Measurements from ENCODE around the gene ADCY3. TPM values are rescaled to one million over a fixed set of nuclear protein-coding genes. Genes with fewer than 3 reads are reported as not detected.

ADCY3 gene
- total RNA-seq, 3 donors from 2014 or later (not counting 1 experiment from before 2014, with no cell fraction given), result 5.4 to 9.2 (median 7.6) TPM

DNA sequence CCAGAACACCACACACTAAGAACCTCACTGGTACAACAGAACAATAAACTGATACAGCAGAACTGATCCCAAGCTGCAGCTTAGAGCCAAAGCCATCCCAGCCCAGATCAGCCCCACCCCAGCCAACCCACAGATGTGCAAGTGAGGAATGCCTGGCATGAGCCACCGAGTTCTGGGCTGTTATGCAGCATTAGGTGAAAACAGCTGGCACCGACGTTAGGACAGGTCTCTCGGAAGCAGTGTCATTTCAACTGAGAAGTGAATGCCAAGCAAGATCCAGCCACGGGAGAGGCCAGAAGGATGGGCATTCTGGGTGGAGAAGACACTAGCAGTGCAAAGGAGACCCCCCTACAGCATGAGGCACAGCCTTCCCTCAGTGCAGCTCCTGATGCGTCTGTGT, 38.9 kb downstream of the ADCY3 start:
- TF ChIP-seq, protein P1, sequence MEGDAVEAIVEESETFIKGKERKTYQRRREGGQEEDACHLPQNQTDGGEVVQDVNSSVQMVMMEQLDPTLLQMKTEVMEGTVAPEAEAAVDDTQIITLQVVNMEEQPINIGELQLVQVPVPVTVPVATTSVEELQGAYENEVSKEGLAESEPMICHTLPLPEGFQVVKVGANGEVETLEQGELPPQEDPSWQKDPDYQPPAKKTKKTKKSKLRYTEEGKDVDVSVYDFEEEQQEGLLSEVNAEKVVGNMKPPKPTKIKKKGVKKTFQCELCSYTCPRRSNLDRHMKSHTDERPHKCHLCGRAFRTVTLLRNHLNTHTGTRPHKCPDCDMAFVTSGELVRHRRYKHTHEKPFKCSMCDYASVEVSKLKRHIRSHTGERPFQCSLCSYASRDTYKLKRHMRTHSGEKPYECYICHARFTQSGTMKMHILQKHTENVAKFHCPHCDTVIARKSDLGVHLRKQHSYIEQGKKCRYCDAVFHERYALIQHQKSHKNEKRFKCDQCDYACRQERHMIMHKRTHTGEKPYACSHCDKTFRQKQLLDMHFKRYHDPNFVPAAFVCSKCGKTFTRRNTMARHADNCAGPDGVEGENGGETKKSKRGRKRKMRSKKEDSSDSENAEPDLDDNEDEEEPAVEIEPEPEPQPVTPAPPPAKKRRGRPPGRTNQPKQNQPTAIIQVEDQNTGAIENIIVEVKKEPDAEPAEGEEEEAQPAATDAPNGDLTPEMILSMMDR (IDR thresholded peaks at IDR 0.05), result no peak
- peaks cover 0 to 9% of the 10 kb centered on the region in 2 donors for H3K4me1 Mint-ChIP-seq
- no peak overlapping the region for H3K4me3 Mint-ChIP-seq
- ATAC-seq, result no peak
- intact Hi-C loops (cut with micrococcal nuclease), result no loop called here
- H3K36me3 ChIP-seq (ENCODE audit: control insufficient read depth, insufficient read depth, low read length), result no peaks in the 10 kb centered on the region
- no peak overlapping the region for H3K27ac Mint-ChIP-seq
- no peaks in the 10 kb centered on the region for H3K9me3 Mint-ChIP-seq
- H3K9me3 ChIP-seq (ENCODE audit: control insufficient read depth, insufficient read depth, low read length), result no peaks in the 10 kb centered on the region
- no peaks in the 10 kb centered on the region for H3K36me3 Mint-ChIP-seq
- H3K27me3 Mint-ChIP-seq (ENCODE audit: low read depth in 2 of 2), result no peaks in the 10 kb centered on the region
- 93% methylated on average over 6 of the region's 6 CpGs for WGBS (ENCODE audit: insufficient coverage)
- H3K27me3 ChIP-seq (ENCODE audit: control insufficient read depth, insufficient read depth, low read length), result no peaks in the 10 kb centered on the region
- DNase-seq, result no peak
- no peaks in the 10 kb centered on the region for H3K4me1 ChIP-seq (ENCODE audit: control insufficient read depth, insufficient read depth, low read length)
- H3K27ac ChIP-seq (ENCODE audit: low read length), result no peak overlapping the region
- H3K4me3 ChIP-seq (ENCODE audit: low read length), result no peak overlapping the region

DNA sequence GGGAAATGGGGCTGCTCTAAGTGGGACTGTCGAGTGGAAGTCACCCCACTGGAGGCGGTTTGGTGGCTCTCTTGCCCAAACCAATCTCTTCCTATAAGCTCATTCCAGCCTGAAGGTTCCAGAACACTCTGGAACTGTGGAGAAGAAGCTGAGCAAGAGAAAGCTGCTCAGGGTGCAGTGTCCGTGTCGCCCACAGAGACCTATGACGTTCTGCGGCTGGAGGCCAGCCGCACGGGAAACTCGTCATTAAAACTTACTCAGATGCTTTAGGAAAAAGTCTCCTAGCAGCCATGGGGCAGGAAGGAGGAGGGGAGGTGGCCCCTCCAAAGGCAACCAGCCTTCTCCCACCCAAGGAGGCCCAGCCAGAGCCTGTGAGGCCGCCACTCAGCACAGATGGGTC, 41.7 kb downstream of the ADCY3 start:
- Mint-ChIP-seq H3K36me3 (no peaks in the 10 kb centered on the region), H3K27ac (no peak overlapping the region), H3K4me3 (no peak overlapping the region), H3K4me1 (peaks cover 0 to 9% of the 10 kb centered on the region in 2 donors), H3K9me3 (no peaks in the 10 kb centered on the region), H3K27me3 (ENCODE audit: low read depth in 2 of 2) (no peaks in the 10 kb centered on the region)
- 98% methylated on average over 10 of the region's 10 CpGs for WGBS (ENCODE audit: insufficient coverage)
- H3K36me3 ChIP-seq (ENCODE audit: control insufficient read depth, insufficient read depth, low read length), result no peaks in the 10 kb centered on the region
- no peaks in the 10 kb centered on the region for H3K4me1 ChIP-seq (ENCODE audit: control insufficient read depth, insufficient read depth, low read length)
- no peaks in the 10 kb centered on the region for H3K27me3 ChIP-seq (ENCODE audit: control insufficient read depth, insufficient read depth, low read length)
- H3K9me3 ChIP-seq (ENCODE audit: control insufficient read depth, insufficient read depth, low read length), result no peaks in the 10 kb centered on the region
- intact Hi-C loops (cut with micrococcal nuclease), result no loop called here
- TF ChIP-seq, protein P1 (IDR thresholded peaks at IDR 0.05), result no peak
- DNase-seq (no peak), ATAC-seq (no peak)
- H3K27ac ChIP-seq (ENCODE audit: low read length), result no peak overlapping the region
- H3K4me3 ChIP-seq (ENCODE audit: low read length), result no peak overlapping the region

GRCh38 chr2:24877646-24878045, 42.4 kb downstream of the ADCY3 start:
- Histone ChIP-seq H3K9me3 (ENCODE audit: control insufficient read depth, insufficient read depth, low read length) (no peaks in the 10 kb centered on the region), H3K27me3 (ENCODE audit: control insufficient read depth, insufficient read depth, low read length) (no peaks in the 10 kb centered on the region), H3K4me3 (ENCODE audit: low read length) (no peak overlapping the region), H3K27ac (ENCODE audit: low read length) (no peak overlapping the region), H3K4me1 (ENCODE audit: control insufficient read depth, insufficient read depth, low read length) (no peaks in the 10 kb centered on the region), H3K36me3 (ENCODE audit: control insufficient read depth, insufficient read depth, low read length) (no peaks in the 10 kb centered on the region)
- no peak overlapping the region for H3K4me3 Mint-ChIP-seq
- H3K27ac Mint-ChIP-seq, result no peak overlapping the region
- no peaks in the 10 kb centered on the region for H3K36me3 Mint-ChIP-seq
- no peaks in the 10 kb centered on the region for H3K9me3 Mint-ChIP-seq
- intact Hi-C loops (cut with micrococcal nuclease), result no loop called here
- WGBS (ENCODE audit: insufficient coverage), result 95% methylated on average over 9 of the region's 9 CpGs
- DNase-seq (no peak), ATAC-seq (no peak)
- no peaks in the 10 kb centered on the region for H3K27me3 Mint-ChIP-seq (ENCODE audit: low read depth in 2 of 2)
- peaks cover 0 to 9% of the 10 kb centered on the region in 2 donors for H3K4me1 Mint-ChIP-seq
- TF ChIP-seq, protein P1 (IDR thresholded peaks at IDR 0.05), result no peak

DNA sequence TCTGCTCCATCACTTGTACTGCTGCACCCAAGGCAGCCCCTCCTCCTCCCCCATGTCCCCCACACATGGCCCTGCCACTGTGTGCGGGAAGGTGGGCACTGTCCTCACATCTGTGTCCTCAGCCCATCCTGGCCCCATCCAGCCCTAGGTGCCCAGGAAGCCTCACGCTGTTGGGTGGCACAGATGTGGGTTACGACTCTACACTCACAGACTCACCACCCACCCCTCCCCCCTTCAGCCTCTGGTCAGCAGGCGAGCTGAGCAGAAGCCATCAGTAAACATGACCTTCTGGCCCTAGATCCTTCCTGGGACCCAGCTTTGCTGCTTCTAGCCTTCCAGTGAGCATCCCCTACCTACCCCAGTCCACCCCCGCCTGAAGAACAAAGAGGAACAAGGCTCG, 43.0 kb downstream of the ADCY3 start:
- intact Hi-C loops (cut with micrococcal nuclease), result no loop called here
- TF ChIP-seq, protein P1 (IDR thresholded peaks at IDR 0.05), result no peak
- Mint-ChIP-seq H3K4me3 (no peak overlapping the region), H3K27me3 (ENCODE audit: low read depth in 2 of 2) (no peaks in the 10 kb centered on the region), H3K4me1 (peaks cover 0 to 9% of the 10 kb centered on the region in 2 donors), H3K36me3 (no peaks in the 10 kb centered on the region), H3K9me3 (no peaks in the 10 kb centered on the region), H3K27ac (no peak overlapping the region)
- H3K4me3 ChIP-seq (ENCODE audit: low read length), result no peak overlapping the region
- no peaks in the 10 kb centered on the region for H3K4me1 ChIP-seq (ENCODE audit: control insufficient read depth, insufficient read depth, low read length)
- no peak overlapping the region for H3K27ac ChIP-seq (ENCODE audit: low read length)
- no peaks in the 10 kb centered on the region for H3K36me3 ChIP-seq (ENCODE audit: control insufficient read depth, insufficient read depth, low read length)
- DNase-seq (no peak), ATAC-seq (peak in 1 of 3 donors; percentile 40)
- H3K27me3 ChIP-seq (ENCODE audit: control insufficient read depth, insufficient read depth, low read length), result no peaks in the 10 kb centered on the region
- WGBS (ENCODE audit: insufficient coverage), result 93% methylated on average over 6 of the region's 6 CpGs
- H3K9me3 ChIP-seq (ENCODE audit: control insufficient read depth, insufficient read depth, low read length), result no peaks in the 10 kb centered on the region
